HepG2 (cell line): Measurements from ENCODE around the gene B3GALNT2. TPM values are rescaled to one million over a fixed set of nuclear protein-coding genes. Genes with fewer than 3 reads are reported as not detected.
A peak's percentile ranks its signal among the peaks of the same experiment; 100 is the strongest.

ENCODE experiments used
- ARNT ChIP-seq: fragments of 450-650 bp; IDR thresholded peaks from 2 replicates; pipeline ENCODE4 v1.6.1; 2017
- CERS6 ChIP-seq: sonication (generic); formaldehyde crosslinking; IDR thresholded peaks from 2 replicates; pipeline ENCODE4 v1.5.0; 2020; ENCODE audit warnings: missing genetic modification reagents
- IKZF5 ChIP-seq: IDR thresholded peaks from 2 replicates; pipeline ENCODE4 v1.6.1; 2018; ENCODE audit warnings: missing genetic modification reagents, mild to moderate bottlenecking, missing compliant biosample characterization
- STAG1 ChIP-seq: sonication (generic); formaldehyde crosslinking; IDR thresholded peaks from 2 replicates; pipeline ENCODE4 v1.4.0; 2020; ENCODE audit warnings: missing genetic modification reagents
- TCF12 ChIP-seq, 2 experiments: fragments of 450-650 bp in 1 of 2; sonication (generic) in 1 of 2; formaldehyde crosslinking in 1 of 2; IDR thresholded peaks; 2 replicates each; pipeline versions ENCODE4 v1.6.1 to v1.8.0; 2017 to 2022; ENCODE audit warnings: antibody characterized with exemption in 1 of 2, mild to moderate bottlenecking in 1 of 2, missing genetic modification reagents in 1 of 2, moderate library complexity in 1 of 2
- TEAD2 ChIP-seq: sonication (generic); formaldehyde crosslinking; IDR thresholded peaks from 2 replicates; pipeline ENCODE4 v1.9.0; 2021; ENCODE audit warnings: missing genetic modification reagents
- XBP1 ChIP-seq: sonication (generic); formaldehyde crosslinking; IDR thresholded peaks from 2 replicates; pipeline ENCODE4 v1.5.0; 2020; ENCODE audit warnings: missing genetic modification reagents
- ZBTB40 ChIP-seq, 2 experiments: fragments of 450-650 bp in 1 of 2; sonication (generic) in 1 of 2; formaldehyde crosslinking in 1 of 2; IDR thresholded peaks; 2 replicates each; pipeline versions ENCODE4 v1.6.1 to v1.8.0; 2016 to 2022; ENCODE audit warnings: antibody characterized with exemption in 1 of 2, mild to moderate bottlenecking in 1 of 2, missing genetic modification reagents in 1 of 2
- ZFX ChIP-seq: sonication (generic); formaldehyde crosslinking; IDR thresholded peaks from 2 replicates; pipeline ENCODE4 v1.4.0; 2020; ENCODE audit warnings: mild to moderate bottlenecking, low read depth, missing genetic modification reagents, moderate library complexity
- ZFY ChIP-seq: sonication (generic); formaldehyde crosslinking; IDR thresholded peaks from 2 replicates; pipeline ENCODE4 v1.4.0; 2020; ENCODE audit warnings: missing genetic modification reagents
- ZNF558 ChIP-seq: sonication (generic); formaldehyde crosslinking; IDR thresholded peaks from 2 replicates; pipeline ENCODE4 v1.9.0; 2022; ENCODE audit warnings: mild to moderate bottlenecking, missing genetic modification reagents, borderline replicate concordance
- ZNF777 ChIP-seq: sonication (generic); formaldehyde crosslinking; IDR thresholded peaks from 2 replicates; pipeline ENCODE4 v1.4.0; 2020; ENCODE audit warnings: missing genetic modification reagents
- ZXDC ChIP-seq: sonication (generic); formaldehyde crosslinking; IDR thresholded peaks from 2 replicates; pipeline ENCODE4 v1.5.0; 2020; ENCODE audit warnings: mild to moderate bottlenecking, missing genetic modification reagents
- polyA plus RNA-seq, 8 experiments: library from polyadenylated mRNA; depleted of rRNA in 3 of 8; stranded (reverse) in 7 of 8; unstranded in 1 of 8; fragments of >200 nt; fragmentation: Illumina TruSeq in 4 of 8; extraction: Trizol in 4 of 8; gene quantifications; 2 replicates each; pipeline versions ENCODE4 v1.2.1 to v1.2.3, GENCODE V29; 2011 to 2016; ENCODE audit warnings: low read depth in 4 of 8, missing spikeins in 1 of 8, mixed read lengths in 1 of 8; ENCODE audit not compliant: insufficient read depth in 1 of 8
- total RNA-seq, 5 experiments: library from RNA; depleted of rRNA; stranded (reverse); fragments of >200 nt; fragmentation: Illumina TruSeq; extraction: Trizol; gene quantifications; 2 replicates each; pipeline ENCODE4 v1.2.3, GENCODE V29; 2016; ENCODE audit warnings: low read depth in 1 of 5

Gene B3GALNT2
- total and polyA plus RNA-seq, 2 of the 13 experiments (the other 11 are each of a cell fraction or from before 2014, with no cell fraction given): 16.5 to 28.9 TPM

- TF ChIP-seq ZBTB40 (IDR thresholded peaks at IDR 0.05) (no peak), ZBTB40 (CRISPR knock-in tag; IDR thresholded peaks at IDR 0.05) (no peak), ZXDC (no peak), ZFX (CRISPR knock-in tag) (peak; percentile 54; the same call in 1 of the 2 replicates), TCF12 (IDR thresholded peaks at IDR 0.05) (no peak), TCF12 (CRISPR knock-in tag; IDR thresholded peaks at IDR 0.05) (no peak), CERS6 (CRISPR knock-in tag) (no peak), IKZF5 (CRISPR knock-in tag) (no peak), XBP1 (CRISPR knock-in tag) (no peak), STAG1 (CRISPR knock-in tag) (peak; percentile 76), ARNT (no peak), ZNF558 (CRISPR knock-in tag) (no peak), ZNF777 (no peak), TEAD2 (no peak), ZFY (CRISPR knock-in tag) (peak; percentile 52; the same call in 1 of the 2 replicates)
These were observed 89.0 kb downstream of the B3GALNT2 start (continued) for GRCh38 chr1:235415008-235415904.
